Heart left ventricle (tissue), 16 donors: ENCODE measurements around the gene TLE2. TPM values are rescaled to one million over a fixed set of nuclear protein-coding genes. Genes with fewer than 3 reads are reported as not detected.

Experiments
- ATAC-seq, 4 donors: fragments of 200-7000 bp; cut with Tn5 transposase; one replicate each; pipeline ENCODE4 v1.9.1; 2020 to 2022; ENCODE audit warnings: moderate library complexity in 4 of 4, mild to moderate bottlenecking in 3 of 4, moderate number of reproducible peaks in 1 of 4
- DNase-seq, 5 donors: peaks; one replicate each; pipeline ENCODE4 v3.0.0-alpha.2; 2020
- H3K27ac ChIP-seq, 12 donors: fragments of 200-600 bp; sonication (generic) in 4 of 12; one replicate each; pipeline versions ENCODE4 v1.5.0 to v1.8.0; 2016 to 2022; ENCODE audit warnings: mild to moderate bottlenecking in 2 of 12
- H3K27me3 ChIP-seq, 9 donors: fragments of 200-600 bp; sonication (generic) in 2 of 9; one replicate each; pipeline versions ENCODE4 v1.5.1 to v1.8.0; 2016 to 2022; ENCODE audit warnings: mild to moderate bottlenecking in 3 of 9
- H3K36me3 ChIP-seq, 9 donors: fragments of 200-600 bp; sonication (generic) in 2 of 9; one replicate each; pipeline versions ENCODE4 v1.5.0 to v1.8.0; 2018 to 2022; ENCODE audit warnings: mild to moderate bottlenecking in 2 of 9
- H3K4me1 ChIP-seq, 12 donors: fragments of 200-600 bp; sonication (generic) in 4 of 12; one replicate each; pipeline versions ENCODE4 v1.5.0 to v1.8.0; 2016 to 2022; ENCODE audit warnings: mild to moderate bottlenecking in 3 of 12
- H3K4me3 ChIP-seq, 12 donors: fragments of 200-600 bp; sonication (generic) in 4 of 12; one replicate each; pipeline versions ENCODE4 v1.5.0 to v1.8.0; 2017 to 2022; ENCODE audit warnings: mild to moderate bottlenecking in 9 of 12, moderate library complexity in 4 of 12
- H3K9me3 ChIP-seq, 12 donors: fragments of 200-600 bp; sonication (generic) in 4 of 12; one replicate each; pipeline versions ENCODE4 v1.5.0 to v1.8.0; 2016 to 2022; ENCODE audit warnings: mild to moderate bottlenecking in 1 of 12
- POLR2A ChIP-seq, 2 donors: fragments of 450-650 bp; IDR thresholded peaks; one replicate each; pipeline ENCODE4 v1.6.1; 2017; ENCODE audit warnings: antibody characterized with exemption in 2 of 2, mild to moderate bottlenecking in 2 of 2, moderate library complexity in 2 of 2
- whole genome bisulfite sequencing, 4 donors: extraction: QIAGEN DNeasy Blood & Tissue Kit in 2 of 4; methylation state at CpG; one replicate each; pipeline versions ENCODE4 v1.1.5 to v1.1.7; 2013 to 2018; 5-methylcytosine and 5-hydroxymethylcytosine counted together
- intact Hi-C, 10 donors: fragments of 100-400 bp; cut with DNase I; formaldehyde crosslinking; loops; one replicate each; pipeline versions ENCODE4 v1.11.1 to v1.14.2; 2022
- polyA plus RNA-seq, 2 donors: library from polyadenylated mRNA; stranded (reverse); fragments of 200-250 nt; gene quantifications; one replicate each; pipeline ENCODE4 v1.2.3, GENCODE V29; 2013
- total RNA-seq, 9 donors: library from RNA; depleted of rRNA in 2 of 9; stranded (reverse); fragments of >200 nt in 2 of 9; fragmentation: NEBNext Ultra II Directional in 3 of 9; extraction: Animal tissue kit (Norgen Biotek cat#: 25700) in 3 of 9; gene quantifications; one replicate each; pipeline versions ENCODE4 v1.1.0 to v1.2.4, GENCODE V29; 2016 to 2023
- TF ChIP-seq, protein P1 (sequence below), 12 donors: fragments of 200-600 bp; sonication (generic) in 4 of 12; IDR thresholded peaks; one replicate each; pipeline versions ENCODE4 v1.5.0 to v1.8.0; 2018 to 2022; ENCODE audit warnings: antibody characterized with exemption in 12 of 12, mild to moderate bottlenecking in 5 of 12
- donor health status: ischemic (EF 13 %, LVEDD 7.1; RV severe dilation, severe dysfunction).
- donor health status: healthy with polysubstance abuse.
- donor health status: DM: no; HTN: yes; CAD: no.
- donor health status: DM: no; HTN: no; CAD: no.
- donor health status: ischemic (EF 25% LVEDD 6.9; RV normal size, moderate dysfunction).
- donor health status: ischemic (EF 25% LVEDD 5.7; RV mildly dilated, moderate dysfunction).
- donor health status: healthy.
- donor health status: DM: yes; HTN: yes; CAD: no.
- donor health status: ischemic (EF 35%, LVEDD 5.7; RV mildly dilated, moderate dysfunction).
- donor health status: nonischemic (EF 11% LVEDD 7.7; RV severe dilation, severe dysfunction).
- donor health status: DM: yes; HTN: yes; CAD: no.
- donor health status: PGD.
- donor health status: ischemic (EF 29% LVEDD 5.4; RV normal size, mild dysfunction).
- donor health status: nonischemic (EF 23%, LVEDD 6.1; RV moderate dilation, normal function).

TLE2 gene
- total and polyA plus RNA-seq, 11 donors = 34.6 to 75.1 (median 40.5) TPM

- 84 to 92% (median 87%) methylated on average over 5 of the region's 5 CpGs for WGBS, 4 donors
- Histone ChIP-seq H3K27ac (peak overlapping the region in 2 of 12 donors; percentile 81 to 88), H3K27me3 (peaks cover 0 to 6% (median 0%) of the 10 kb centered on the region in 9 donors), H3K36me3 (no peaks in the 10 kb centered on the region), H3K4me3 (no peak overlapping the region), H3K9me3 (no peaks in the 10 kb centered on the region), H3K4me1 (peaks cover 3 to 39% (median 26%) of the 10 kb centered on the region in 12 donors)
- TF ChIP-seq, protein P1, sequence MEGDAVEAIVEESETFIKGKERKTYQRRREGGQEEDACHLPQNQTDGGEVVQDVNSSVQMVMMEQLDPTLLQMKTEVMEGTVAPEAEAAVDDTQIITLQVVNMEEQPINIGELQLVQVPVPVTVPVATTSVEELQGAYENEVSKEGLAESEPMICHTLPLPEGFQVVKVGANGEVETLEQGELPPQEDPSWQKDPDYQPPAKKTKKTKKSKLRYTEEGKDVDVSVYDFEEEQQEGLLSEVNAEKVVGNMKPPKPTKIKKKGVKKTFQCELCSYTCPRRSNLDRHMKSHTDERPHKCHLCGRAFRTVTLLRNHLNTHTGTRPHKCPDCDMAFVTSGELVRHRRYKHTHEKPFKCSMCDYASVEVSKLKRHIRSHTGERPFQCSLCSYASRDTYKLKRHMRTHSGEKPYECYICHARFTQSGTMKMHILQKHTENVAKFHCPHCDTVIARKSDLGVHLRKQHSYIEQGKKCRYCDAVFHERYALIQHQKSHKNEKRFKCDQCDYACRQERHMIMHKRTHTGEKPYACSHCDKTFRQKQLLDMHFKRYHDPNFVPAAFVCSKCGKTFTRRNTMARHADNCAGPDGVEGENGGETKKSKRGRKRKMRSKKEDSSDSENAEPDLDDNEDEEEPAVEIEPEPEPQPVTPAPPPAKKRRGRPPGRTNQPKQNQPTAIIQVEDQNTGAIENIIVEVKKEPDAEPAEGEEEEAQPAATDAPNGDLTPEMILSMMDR (IDR thresholded peaks at IDR 0.05) = no peak
- no peak for TF ChIP-seq POLR2A (IDR thresholded peaks at IDR 0.05)
- ATAC-seq = no peak
- no peak for DNase-seq
- intact Hi-C loops = loop anchor here in 4 of 10 donors (5.0 to 10.0 kb wide), 3 partner anchors 45 to 53 kb away; partner anchors contain the start of gene TLE2 (in 2 of the 4)
These were observed 47.2 kb downstream of the TLE2 start for GRCh38 chr19:2981898-2982297.

DNA sequence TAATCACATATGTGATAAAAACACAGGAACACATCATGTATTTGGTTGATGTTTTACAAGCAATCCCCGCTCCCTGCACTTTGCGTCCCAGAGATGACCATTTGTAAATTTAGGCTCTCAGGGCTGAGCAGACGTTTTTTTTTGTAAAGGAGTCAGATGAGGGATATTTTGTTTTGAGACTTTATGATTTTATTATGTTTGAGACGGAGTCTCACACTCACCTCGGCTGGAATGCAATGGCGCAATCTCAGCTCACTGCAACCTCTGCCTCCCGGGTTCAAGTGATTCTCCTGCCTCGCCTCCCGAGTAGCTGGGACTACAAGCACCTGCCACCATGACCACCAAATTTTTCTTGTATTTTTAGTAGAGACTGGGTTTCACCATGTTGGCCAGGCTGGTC lies 50.3 kb downstream of the TLE2 start:
- peaks cover 0 to 2% (median 0%) of the 10 kb centered on the region in 9 donors for H3K27me3 ChIP-seq
- H3K27ac ChIP-seq = no peak overlapping the region
- TF ChIP-seq POLR2A (IDR thresholded peaks at IDR 0.05) = no peak
- TF ChIP-seq, protein P1 (IDR thresholded peaks at IDR 0.05) = no peak
- no peaks in the 10 kb centered on the region for H3K9me3 ChIP-seq
- WGBS, 4 donors = 82 to 89% (median 88%) methylated on average over 9 of the region's 9 CpGs
- no peak for DNase-seq
- no peak overlapping the region for H3K4me3 ChIP-seq
- intact Hi-C loops = loop anchor here in 1 of 10 donors (5.0 kb wide), 1 partner anchor 59 kb away; no protein-coding TSS in a partner anchor
- peaks cover 17 to 62% (median 50%) of the 10 kb centered on the region in 12 donors for H3K4me1 ChIP-seq
- no peak for ATAC-seq
- H3K36me3 ChIP-seq = no peaks in the 10 kb centered on the region

- Histone ChIP-seq H3K4me3 (no peak overlapping the region), H3K27ac (peak overlapping the region in 8 of 12 donors; percentile 6 to 64 (median 52)), H3K36me3 (no peaks in the 10 kb centered on the region), H3K9me3 (no peaks in the 10 kb centered on the region), H3K4me1 (peaks cover 17 to 62% (median 50%) of the 10 kb centered on the region in 12 donors), H3K27me3 (no peaks in the 10 kb centered on the region)
- no peak for DNase-seq
- WGBS, 4 donors = 77 to 79% (median 78%) methylated on average over 8 to 11 of the region's 11 CpGs
- TF ChIP-seq, protein P1 (IDR thresholded peaks at IDR 0.05) = no peak
- no peak for TF ChIP-seq POLR2A (IDR thresholded peaks at IDR 0.05)
- ATAC-seq = no peak
- intact Hi-C loops = loop anchor here in 1 of 10 donors (5.0 kb wide), 1 partner anchor 59 kb away; no protein-coding TSS in a partner anchor
These were observed 50.8 kb downstream of the TLE2 start for GRCh38 chr19:2978166-2978767.

DNA sequence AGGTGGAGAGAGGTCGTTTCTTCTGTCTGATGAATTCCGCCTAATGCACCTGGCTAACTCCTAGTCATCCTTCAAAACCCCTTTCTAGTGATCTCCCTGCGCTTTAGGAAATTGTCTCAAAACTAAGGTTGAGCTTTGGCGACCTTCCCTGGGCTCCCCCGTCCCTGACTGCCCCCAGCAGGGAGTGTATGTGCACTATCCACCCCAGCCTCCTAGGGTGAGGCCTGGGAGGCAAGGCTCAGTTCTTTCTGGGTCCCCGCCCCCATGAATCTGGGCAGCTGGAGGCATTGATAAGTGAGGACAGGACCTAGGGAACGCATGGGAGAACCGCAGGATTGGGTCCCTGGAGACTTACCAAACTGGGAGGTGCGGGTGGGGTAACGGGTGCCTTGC lies 51.3 kb downstream of the TLE2 start:
- peaks cover 16 to 62% (median 48%) of the 10 kb centered on the region in 12 donors for H3K4me1 ChIP-seq
- intact Hi-C loops = loop anchor here in 3 of 10 donors (1.0 to 5.0 kb wide), 3 partner anchors 27 to 60 kb away; no protein-coding TSS in a partner anchor
- H3K4me3 ChIP-seq = peak overlapping the region in 8 of 12 donors; percentile 2 to 71 (median 62)
- no peaks in the 10 kb centered on the region for H3K27me3 ChIP-seq
- no peak for TF ChIP-seq POLR2A (IDR thresholded peaks at IDR 0.05)
- TF ChIP-seq, protein P1 (IDR thresholded peaks at IDR 0.05) = no peak
- no peaks in the 10 kb centered on the region for H3K36me3 ChIP-seq
- ATAC-seq = no peak
- 53 to 64% (median 59%) methylated on average over 10 of the region's 10 CpGs for WGBS, 4 donors
- H3K9me3 ChIP-seq = no peaks in the 10 kb centered on the region
- DNase-seq = no peak
- H3K27ac ChIP-seq = peak overlapping the region in 9 of 12 donors; percentile 6 to 64 (median 54)
